Measurements from ENCODE around the gene NUP58. TPM values are rescaled to one million over a fixed set of nuclear protein-coding genes. Genes with fewer than 3 reads are reported as not detected.

The NUP58 gene
- total RNA-seq, 1 experiment from 2014 or later = 101 TPM

- no peak overlapping the region for H3K9ac ChIP-seq (ENCODE audit: low read length)
- H3K4me3 ChIP-seq (replicated peaks in 1 of 2; ENCODE audit: low read depth in 1 of 2, low read length in 2 of 2) = no peak overlapping the region
- H3K27me3 ChIP-seq (ENCODE audit: insufficient read depth, low read length) = no peaks in the 10 kb centered on the region
- no TSS peak for BruUV-seq (replicated peaks)
- H3K9me2 ChIP-seq (ENCODE audit: insufficient read depth) = no peaks in the 10 kb centered on the region
- TF ChIP-seq POLR2AphosphoS5 (IDR thresholded peaks at IDR 0.05; ENCODE audit: low read depth, low read length) = no peak
- TF ChIP-seq JUND (IDR thresholded peaks at IDR 0.05) = no peak
- TF ChIP-seq RAD21 (IDR thresholded peaks at IDR 0.05; ENCODE audit: low read depth) = peak; percentile 53
- no peak for TF ChIP-seq EGR1 (IDR thresholded peaks at IDR 0.05; ENCODE audit: low read depth)
- TF ChIP-seq ZBTB33 (IDR thresholded peaks at IDR 0.05; ENCODE audit: extremely low read depth, insufficient replicate concordance, low read length) = no peak
- TF ChIP-seq ZNF274 (IDR thresholded peaks at IDR 0.05; ENCODE audit: low read depth, low read length) = no peak
- TF ChIP-seq CTCF (IDR thresholded peaks at IDR 0.05 in 2 of 3, conservative IDR thresholded peaks at IDR 0.05 in 1 of 3; ENCODE audit: borderline replicate concordance in 1 of 3, insufficient read depth in 1 of 3, low read depth in 2 of 3, low read length in 2 of 3) = peak; percentile 44 to 66 (median 63); a peak in 5 of 6 replicates
- no peak for TF ChIP-seq ELF1 (IDR thresholded peaks at IDR 0.05; ENCODE audit: borderline replicate concordance, low read depth)
- TF ChIP-seq ZFX (IDR thresholded peaks at IDR 0.05) = no peak
- no peak for TF ChIP-seq YY1 (IDR thresholded peaks at IDR 0.05; ENCODE audit: extremely low read depth, insufficient replicate concordance, low read depth, low read length)
- CTCF ChIA-PET = interaction anchor here (1.0 to 2.5 kb wide), 8 partner anchors 9 to 380 kb away, joined by 3 to 9 read pairs (median 5); no protein-coding TSS in a partner anchor
- H4K20me1 ChIP-seq (ENCODE audit: insufficient read depth) = no peaks in the 10 kb centered on the region
- no peaks in the 10 kb centered on the region for H3K36me3 ChIP-seq (ENCODE audit: control insufficient read depth in 1 of 2, insufficient read depth in 2 of 2, low read length in 2 of 2)
- H3K4me2 ChIP-seq (ENCODE audit: low read length) = no peak overlapping the region
- intact Hi-C loops (cut with micrococcal nuclease) = loop anchor here (2.0 to 5.0 kb wide), 3 partner anchors 143 to 369 kb away; no protein-coding TSS in a partner anchor
- H3K9me3 ChIP-seq (ENCODE audit: control insufficient read depth in 1 of 2, insufficient read depth in 1 of 2, low read depth in 1 of 2, low read length in 2 of 2) = no peaks in the 10 kb centered on the region
- no peak overlapping the region for H3K27ac ChIP-seq (ENCODE audit: low read depth, low read length)
- ATAC-seq = peak; percentile 84
- RAD21 ChIA-PET (ENCODE audit: low non-redundant PET in 1 of 2, low total read pairs in 2 of 2, uncharacterized antibody in 2 of 2, unreplicated experiment in 2 of 2) = interaction anchor here in 1 of 2 experiments (0.7 kb wide), 1 partner anchor 380 kb away, joined by 3 read pairs; no protein-coding TSS in a partner anchor
- H3K4me1 ChIP-seq (ENCODE audit: control insufficient read depth in 1 of 2, insufficient read depth in 2 of 2, low read length in 2 of 2) = no peaks in the 10 kb centered on the region
- POLR2A ChIA-PET = no interaction called here
- H3K79me2 ChIP-seq (ENCODE audit: insufficient read depth, low read length) = no peaks in the 10 kb centered on the region
- peak; percentile 31 for DNase-seq (ENCODE audit: low read depth, low spot score)
- no peak overlapping the region for H2AFZ ChIP-seq (ENCODE audit: low read depth, low read length, poor library complexity, severe bottlenecking)
Measured at GRCh38 chr13:25375727-25376358, 74.4 kb downstream of the NUP58 start.

Data from HCT116 (cell line).